GM12801 (cell line): ENCODE data around the gene PPL.

ENCODE experiments used
- TF ChIP-seq, protein P1 (sequence below): IDR thresholded peaks from one replicate; pipeline ENCODE4 v1.5.1; 2011; ENCODE audit warnings: control low read depth; ENCODE audit not compliant: insufficient read length; ENCODE audit errors: extremely low read depth

Gene PPL

DNA sequence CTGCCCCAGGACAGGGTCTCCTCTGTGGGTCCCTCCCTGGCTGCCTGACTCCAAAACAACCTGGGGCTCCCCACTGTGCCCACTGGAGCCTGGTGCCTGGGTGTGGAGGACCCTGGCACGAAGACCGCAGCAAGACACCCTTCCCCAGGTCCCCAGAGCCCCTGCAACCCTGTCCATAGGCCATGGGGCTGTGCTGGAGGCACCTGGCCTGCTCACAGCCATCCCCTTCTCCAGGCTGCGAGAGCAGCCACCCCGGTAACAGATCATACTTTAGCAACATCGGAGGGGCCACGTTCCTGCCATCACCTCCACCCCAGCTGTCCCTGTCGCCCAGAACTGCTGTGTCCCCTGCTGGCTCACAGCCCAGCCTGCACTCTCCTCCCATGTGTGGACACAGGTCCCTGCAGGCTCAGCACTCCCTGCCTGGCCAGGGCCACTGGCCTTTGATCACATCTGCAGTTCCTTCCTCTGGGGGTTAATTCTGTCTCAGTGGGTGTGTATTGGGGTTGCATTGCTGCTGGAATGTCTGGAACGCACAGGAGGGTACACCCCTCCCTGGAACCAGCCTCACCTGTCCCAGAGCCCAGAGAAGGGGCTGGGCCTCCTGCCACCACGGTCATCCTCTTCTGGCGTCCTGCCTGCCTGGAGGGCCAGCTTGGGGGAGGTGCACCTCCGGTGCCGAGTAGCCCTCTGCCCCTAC lies 12.2 kb downstream of the PPL start:
- TF ChIP-seq, protein P1, sequence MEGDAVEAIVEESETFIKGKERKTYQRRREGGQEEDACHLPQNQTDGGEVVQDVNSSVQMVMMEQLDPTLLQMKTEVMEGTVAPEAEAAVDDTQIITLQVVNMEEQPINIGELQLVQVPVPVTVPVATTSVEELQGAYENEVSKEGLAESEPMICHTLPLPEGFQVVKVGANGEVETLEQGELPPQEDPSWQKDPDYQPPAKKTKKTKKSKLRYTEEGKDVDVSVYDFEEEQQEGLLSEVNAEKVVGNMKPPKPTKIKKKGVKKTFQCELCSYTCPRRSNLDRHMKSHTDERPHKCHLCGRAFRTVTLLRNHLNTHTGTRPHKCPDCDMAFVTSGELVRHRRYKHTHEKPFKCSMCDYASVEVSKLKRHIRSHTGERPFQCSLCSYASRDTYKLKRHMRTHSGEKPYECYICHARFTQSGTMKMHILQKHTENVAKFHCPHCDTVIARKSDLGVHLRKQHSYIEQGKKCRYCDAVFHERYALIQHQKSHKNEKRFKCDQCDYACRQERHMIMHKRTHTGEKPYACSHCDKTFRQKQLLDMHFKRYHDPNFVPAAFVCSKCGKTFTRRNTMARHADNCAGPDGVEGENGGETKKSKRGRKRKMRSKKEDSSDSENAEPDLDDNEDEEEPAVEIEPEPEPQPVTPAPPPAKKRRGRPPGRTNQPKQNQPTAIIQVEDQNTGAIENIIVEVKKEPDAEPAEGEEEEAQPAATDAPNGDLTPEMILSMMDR, result no peak

DNA sequence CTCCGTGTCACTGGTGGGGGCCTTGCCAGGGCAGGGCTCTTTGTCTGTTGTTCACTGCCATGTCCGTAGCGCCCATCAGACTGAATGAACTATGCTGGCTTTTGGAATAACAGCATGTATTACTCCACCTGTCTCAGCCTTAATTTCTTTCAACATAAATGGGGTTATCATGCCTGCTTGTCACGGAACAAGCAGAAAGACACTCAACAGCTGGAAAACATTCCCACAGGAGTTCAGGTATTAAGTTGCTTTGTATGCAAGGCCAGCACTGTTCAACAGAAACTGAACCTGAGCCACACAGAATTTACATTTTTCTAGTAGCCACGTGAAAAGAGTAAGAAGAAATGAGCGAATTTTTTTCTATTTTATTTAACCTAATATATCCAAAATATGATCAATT lies 13.1 kb downstream of the PPL start:
- TF ChIP-seq, protein P1, result no peak

DNA sequence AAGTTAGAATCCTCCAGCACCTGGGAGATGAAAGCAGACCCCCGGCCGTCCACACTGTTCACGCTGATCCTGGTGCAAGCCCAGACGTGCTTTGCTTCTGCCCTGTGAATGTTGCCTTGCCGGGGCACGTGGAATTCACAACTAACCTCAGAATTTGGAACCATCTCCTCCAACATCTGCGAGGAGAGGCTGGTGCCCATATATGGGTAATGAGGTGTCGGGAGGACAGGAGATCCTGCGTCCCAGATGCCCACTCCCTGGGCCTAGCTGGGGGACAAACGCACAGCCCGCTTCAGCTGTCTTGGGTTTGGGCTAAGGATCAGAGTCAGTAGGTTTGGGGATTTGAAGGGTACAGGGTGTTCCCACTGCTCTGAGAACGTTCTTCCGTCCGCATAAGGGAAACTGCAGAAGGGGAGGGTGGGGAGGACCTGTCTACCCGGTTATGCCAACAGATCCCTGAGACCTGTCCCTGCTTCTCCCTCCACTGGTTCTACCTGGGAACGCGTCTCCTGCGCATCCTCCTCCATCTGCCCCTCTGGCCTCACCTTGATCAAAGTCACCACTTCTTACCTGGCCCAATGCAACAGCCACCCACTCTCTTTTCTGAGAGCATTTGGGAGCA lies 14.1 kb downstream of the PPL start:
- TF ChIP-seq, protein P1, result no peak

DNA sequence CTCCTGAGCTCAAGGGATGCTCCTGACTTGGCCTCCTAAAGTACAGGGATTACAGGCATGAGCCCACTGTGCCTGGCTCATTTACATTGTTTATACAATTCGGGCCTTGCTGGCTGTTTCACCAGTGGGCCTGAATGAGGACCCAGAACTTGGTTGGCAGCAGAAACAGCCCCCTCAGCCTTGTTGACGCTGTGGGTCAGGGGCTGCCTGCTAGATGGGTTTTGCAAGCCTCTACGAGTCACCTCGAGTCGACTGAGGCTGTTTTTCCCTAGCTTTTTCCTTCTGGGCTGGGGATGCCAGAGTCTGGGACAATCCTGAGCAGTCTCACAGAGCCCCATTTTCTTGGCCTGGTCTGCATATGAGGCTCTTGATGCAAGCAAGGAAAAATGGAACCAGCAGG lies 16.1 kb downstream of the PPL start:
- TF ChIP-seq, protein P1, result no peak

DNA sequence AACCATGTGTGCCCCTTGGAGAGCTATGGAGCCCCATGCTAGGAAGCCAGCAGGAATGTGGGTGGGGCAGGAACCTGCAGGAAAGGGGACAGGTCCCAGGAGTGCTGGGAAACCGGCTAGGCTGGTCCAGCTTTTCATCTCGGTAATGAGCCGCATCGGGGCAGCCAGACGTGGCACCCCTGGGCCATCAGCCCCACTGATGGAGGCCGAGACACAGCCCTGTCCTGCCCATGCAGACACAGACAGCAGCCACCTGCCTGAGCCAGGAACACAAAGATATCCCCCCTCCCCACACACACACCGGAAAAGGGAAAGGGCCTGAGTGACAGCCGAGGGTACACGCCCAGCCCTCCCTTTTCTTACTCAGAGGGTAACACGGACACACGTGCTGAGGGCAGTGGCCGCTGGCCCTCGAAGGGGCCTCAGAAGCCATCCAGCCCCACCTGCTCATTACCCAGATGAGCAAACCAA lies 18.1 kb downstream of the PPL start:
- TF ChIP-seq, protein P1, result no peak

DNA sequence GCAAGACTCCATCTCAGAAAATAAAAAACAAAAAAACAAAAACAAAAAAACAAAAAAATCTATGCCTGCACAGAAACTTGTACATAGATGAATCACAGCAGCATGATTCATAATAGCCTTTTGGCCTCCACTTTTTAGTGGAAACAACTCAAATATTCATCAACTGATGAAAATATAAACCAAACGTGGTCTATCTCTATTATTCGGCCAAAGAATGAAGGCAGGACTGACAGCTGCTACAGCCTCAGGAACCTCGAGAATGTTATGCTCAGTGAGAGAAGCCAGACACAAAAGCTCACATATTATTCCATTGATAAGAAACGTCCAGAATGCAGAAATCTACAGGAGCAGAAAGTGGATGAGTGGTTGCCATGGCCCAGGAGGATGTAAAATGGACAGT lies 19.8 kb downstream of the PPL start:
- TF ChIP-seq, protein P1, result no peak

DNA sequence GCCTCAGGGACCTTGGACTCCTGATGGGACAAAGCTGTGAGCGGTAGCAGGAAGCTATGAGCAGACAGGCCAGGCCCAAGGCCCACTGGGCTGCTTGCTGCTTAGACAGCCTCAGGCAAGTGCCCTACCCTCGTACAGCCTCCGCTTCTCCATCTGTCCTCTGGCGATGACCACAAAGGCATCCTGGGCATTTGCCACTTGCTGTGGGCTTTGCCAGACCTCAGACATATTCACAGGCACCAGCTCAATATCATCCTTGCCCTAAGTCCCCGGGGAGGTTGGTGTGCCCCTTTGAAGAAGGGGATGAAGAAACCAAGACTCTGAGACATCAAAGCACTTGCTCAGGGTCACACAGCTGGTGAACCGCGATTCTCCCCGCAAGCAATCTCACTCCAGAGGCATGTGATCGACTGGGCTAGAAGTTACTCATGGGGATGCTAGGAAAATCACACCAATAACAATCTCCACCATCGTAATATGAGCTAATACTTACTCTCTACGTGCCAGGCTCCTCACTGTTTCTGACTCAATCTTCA lies 21.7 kb downstream of the PPL start:
- TF ChIP-seq, protein P1, result no peak
